ENCODE results near the gene MLLT1.

Gene MLLT1

DNA sequence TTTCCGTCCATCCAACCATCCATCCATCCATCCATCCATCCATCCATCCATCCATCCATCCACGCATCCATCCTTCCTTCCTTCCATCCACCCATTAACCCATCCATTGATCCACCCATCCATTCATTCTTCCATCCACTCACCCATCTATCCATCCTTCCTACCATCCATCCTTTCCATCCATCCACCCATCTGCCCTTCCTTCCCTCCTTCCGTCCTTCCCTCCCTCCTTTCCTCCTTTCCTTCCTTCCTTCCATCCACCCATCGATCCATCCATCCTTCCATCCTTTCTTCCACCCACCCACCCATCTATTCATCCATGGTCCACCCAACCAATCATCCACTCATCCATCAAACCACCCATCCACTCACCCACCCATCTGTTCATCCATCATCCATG lies 70.1 kb downstream of the MLLT1 start:
- no peak for DNase-seq (ENCODE audit: low read depth in 2 of 2)

DNA sequence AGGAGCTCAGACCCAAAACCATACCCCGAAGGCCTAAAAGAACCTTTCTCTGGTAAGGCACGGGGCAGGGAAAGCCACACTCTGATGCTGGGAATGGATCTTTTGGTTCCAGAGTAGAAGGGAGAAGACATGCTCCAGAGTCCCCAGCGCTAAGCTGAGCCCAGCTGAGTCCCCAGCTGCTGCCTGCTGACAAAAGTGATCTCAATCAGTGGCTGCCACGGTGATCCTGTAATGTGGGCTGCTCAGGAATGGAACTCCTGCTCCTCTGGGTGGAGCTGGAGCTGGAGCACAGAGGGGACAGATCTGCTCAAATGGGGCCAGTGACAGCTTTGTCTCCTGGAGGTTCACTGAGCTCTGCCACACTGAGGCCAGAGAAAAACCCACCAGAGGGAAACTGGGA lies 70.5 kb downstream of the MLLT1 start:
- no peak for DNase-seq (ENCODE audit: low read depth in 2 of 2)

GRCh38 chr19:6204866-6205723 lies 74.7 kb downstream of the MLLT1 start:
- DNase-seq (ENCODE audit: low read depth in 2 of 2) = no peak

DNA sequence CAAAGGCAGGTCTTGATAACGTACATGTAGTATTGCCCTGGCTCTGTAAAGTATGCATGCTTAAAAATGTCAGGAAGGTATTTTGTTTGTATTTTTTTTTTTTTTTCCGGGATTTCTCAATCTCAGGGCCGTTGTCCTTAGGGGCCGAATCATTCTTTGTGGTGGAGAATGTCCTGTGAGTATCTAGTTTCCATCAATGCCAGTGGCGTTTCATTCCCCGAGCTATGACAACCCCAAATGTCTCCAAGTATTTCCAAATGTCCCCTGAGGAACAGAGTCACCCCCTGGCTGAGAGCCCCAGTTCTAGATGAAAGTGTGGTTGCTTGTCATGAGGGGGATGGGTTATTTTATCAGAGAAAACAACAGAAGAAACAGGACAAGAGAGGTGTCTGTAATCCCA lies 75.6 kb downstream of the MLLT1 start:
- no peak for DNase-seq (ENCODE audit: low read depth in 2 of 2)

- DNase-seq (ENCODE audit: low read depth in 2 of 2) = peak; percentile 94 to 95
These were observed 80.4 kb downstream of the MLLT1 start for GRCh38 chr19:6199240-6199994.

DNA sequence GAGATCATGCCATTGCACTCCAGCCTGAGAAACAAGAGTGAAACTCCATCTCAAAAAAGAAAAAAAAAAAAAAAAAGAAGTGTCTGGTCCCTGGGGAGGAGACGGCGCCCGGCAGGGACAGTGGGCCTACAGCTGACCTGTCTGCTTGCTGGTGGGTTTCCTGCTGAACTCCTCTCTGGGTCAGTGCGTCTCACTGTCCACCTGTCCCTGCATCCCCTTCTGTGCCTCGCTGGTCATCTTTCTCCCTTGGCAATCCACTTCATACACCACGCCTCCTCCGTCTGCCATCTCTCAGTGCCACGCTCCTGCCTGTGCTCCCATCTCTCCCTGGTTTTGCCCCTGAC lies 80.9 kb downstream of the MLLT1 start:
- no peak for DNase-seq (ENCODE audit: low read depth in 2 of 2)

DNA sequence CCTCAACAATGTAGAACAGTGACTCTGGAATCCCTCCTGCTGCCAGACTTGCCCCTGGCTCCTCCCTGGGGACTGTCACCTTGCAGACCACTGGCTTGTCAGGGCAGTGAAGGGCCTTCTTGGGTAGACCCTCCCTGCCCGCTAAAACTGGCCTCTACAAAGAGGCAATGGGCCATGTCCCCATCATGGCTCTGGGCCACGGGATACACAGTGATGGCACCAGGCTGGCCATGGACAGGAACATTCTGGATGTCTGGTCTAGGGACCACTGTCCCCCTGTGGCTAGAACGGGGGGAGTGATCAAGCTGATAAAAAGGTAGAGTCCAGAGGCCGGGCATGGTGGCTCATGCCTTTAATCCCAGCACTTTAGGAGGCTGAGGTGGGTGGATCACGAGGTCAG lies 83.4 kb downstream of the MLLT1 start:
- DNase-seq (ENCODE audit: low read depth in 2 of 2) = no peak

- no peak for DNase-seq (ENCODE audit: low read depth in 2 of 2)
These were observed 91.0 kb downstream of the MLLT1 start for GRCh38 chr19:6188811-6189210.

GRCh38 chr19:6187374-6187773 lies 92.4 kb downstream of the MLLT1 start:
- no peak for DNase-seq (ENCODE audit: low read depth in 2 of 2)

DNA sequence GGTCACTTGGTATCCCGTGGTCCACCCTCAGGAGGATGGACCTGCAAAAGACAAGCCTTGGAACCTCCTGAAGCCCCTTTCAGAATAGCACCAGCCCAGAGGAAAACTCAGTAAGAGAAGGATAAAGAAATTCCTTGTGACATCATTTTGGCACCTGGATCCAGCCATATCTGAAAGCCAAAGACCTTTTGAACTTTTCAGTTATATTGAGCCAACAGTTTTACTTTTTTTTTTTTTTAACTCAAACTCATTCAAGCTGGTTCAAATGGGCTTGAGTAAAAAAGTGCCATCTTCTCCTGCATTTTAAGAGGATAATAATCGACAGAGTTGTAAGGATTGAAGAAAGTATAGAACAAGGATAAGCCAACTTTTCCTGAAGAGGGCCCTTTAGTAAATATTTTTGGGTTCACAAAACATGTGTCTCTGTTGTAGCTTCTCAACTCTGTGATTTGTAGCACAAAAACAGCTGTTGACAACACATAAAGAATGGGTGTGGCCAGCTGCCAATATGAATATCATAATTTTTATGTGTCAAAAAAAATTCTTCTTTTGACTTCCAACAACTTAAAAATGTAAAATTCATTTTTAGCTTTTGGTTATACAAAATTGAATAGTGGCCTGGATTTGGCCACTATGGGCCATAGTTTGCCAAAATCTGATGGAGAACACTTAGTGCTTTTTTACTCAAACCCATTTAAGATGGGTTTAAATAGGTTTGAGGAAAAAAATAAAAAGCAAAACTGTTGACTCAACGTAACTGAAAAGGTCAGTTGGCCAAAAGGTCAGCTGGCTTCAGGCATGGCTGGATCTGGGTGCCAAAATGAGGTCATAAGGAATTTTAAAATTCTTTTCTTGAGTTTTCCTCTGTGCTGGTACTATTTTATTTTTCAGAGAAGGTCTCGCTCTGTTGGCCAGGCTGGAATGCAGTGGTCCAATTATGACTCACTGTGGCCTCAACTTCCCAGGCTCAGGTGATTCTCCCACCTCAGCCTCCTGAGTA lies 93.6 kb downstream of the MLLT1 start:
- no peak for DNase-seq (ENCODE audit: low read depth in 2 of 2)

- no peak for DNase-seq (ENCODE audit: low read depth in 2 of 2)
These were observed 94.5 kb downstream of the MLLT1 start for GRCh38 chr19:6185093-6185834.

DNA sequence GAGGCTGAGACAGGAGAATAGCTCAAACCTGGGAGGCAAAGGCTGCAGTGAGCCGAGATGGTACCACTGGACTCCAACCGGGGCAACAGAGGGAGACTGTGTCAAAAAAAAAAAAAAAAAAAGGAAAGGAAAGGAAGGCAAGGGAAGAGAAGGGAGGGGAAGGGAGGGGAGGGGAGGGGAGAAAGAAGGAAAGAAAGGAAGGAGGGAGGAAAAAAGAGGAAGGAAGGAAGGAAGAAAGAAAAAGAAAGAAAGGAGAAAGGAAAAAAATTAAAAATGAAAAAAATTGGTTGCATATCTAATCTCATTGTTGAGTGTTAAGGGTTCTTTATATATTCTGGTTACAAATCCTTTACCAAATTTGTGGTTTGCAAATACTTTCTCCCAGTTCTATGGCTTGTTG lies 98.7 kb downstream of the MLLT1 start:
- no peak for DNase-seq (ENCODE audit: low read depth in 2 of 2)

- DNase-seq (ENCODE audit: low read depth in 2 of 2) = no peak
These were observed 106.6 kb downstream of the MLLT1 start for GRCh38 chr19:6173190-6173589.

GRCh38 chr19:6172074-6172863 lies 107.5 kb downstream of the MLLT1 start:
- no peak for DNase-seq (ENCODE audit: low read depth in 2 of 2)

- no peak for DNase-seq (ENCODE audit: low read depth in 2 of 2)
These were observed 112.7 kb downstream of the MLLT1 start for GRCh38 chr19:6167115-6167514.

- no peak for DNase-seq (ENCODE audit: low read depth in 2 of 2)
These were observed 114.8 kb downstream of the MLLT1 start for GRCh38 chr19:6164906-6165531.

DNA sequence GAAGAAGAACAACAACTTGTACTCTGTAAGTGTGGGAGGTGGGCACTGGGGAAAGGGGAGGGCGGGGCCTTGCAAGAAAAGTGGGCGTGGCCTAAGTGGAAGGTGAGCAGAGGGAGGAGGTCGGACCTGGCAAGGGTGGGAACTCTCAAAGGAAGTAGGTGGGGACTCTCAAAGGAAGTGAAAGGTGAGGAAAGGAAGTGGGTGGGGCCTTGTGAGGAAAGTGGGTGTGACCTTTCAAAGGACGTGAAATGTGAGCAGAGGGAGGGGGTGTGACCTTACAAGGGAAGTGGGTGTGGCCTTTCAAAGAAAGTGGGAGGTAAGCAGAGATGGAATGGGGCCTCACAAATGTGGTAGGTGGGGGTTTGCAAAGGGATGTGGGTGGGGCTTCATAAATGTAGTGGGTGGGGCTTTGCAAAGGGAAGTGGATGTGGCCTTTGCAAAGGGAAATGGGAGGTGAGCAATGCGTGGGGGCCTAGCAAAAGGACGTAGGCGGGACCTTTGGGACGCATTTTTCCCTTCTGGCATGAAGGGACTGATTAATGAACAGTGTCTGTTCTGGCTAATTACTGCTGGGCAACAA lies 118.4 kb downstream of the MLLT1 start:
- no peak for DNase-seq (ENCODE audit: low read depth in 2 of 2)

All from fibroblast of skin of left biceps (primary cell).